NB4 (cell line): ENCODE data around the gene SAMD13.

Experiments used
- DNase-seq: peaks from one replicate; pipeline ENCODE4 v3.0.0; 2010; ENCODE audit warnings: low read depth
- H3K4me3 ChIP-seq: one replicate; pipeline ENCODE4 v1.5.1; 2011; ENCODE audit warnings: mild to moderate bottlenecking, low read depth, low read length, moderate library complexity
- CTCF ChIP-seq: IDR thresholded peaks from one replicate; pipeline ENCODE4 v1.5.1; 2012; ENCODE audit warnings: low read depth, low read length
- MAX ChIP-seq: IDR thresholded peaks from 2 replicates; pipeline ENCODE4 v1.6.1; 2011; ENCODE audit warnings: low read depth, low read length
- MYC ChIP-seq: IDR thresholded peaks from 2 replicates; pipeline ENCODE4 v1.6.1; 2011; ENCODE audit warnings: low read depth, low read length
- POLR2A ChIP-seq: IDR thresholded peaks from 2 replicates; pipeline ENCODE4 v1.6.1; 2011; ENCODE audit warnings: mild to moderate bottlenecking; ENCODE audit not compliant: insufficient read length; ENCODE audit errors: extremely low read depth

SAMD13 gene

GRCh38 chr1:84370831-84371394 is 69.4 kb downstream of the SAMD13 start:
- DNase-seq, result no peak
- no peak overlapping the region for H3K4me3 ChIP-seq
- TF ChIP-seq MAX, result no peak
- TF ChIP-seq CTCF, result no peak
- no peak for TF ChIP-seq MYC
- no peak for TF ChIP-seq POLR2A

GRCh38 chr1:84373436-84374141 is 72.1 kb downstream of the SAMD13 start:
- DNase-seq, result no peak
- TF ChIP-seq MAX (no peak), POLR2A (no peak), CTCF (no peak), MYC (no peak)
- H3K4me3 ChIP-seq, result no peak overlapping the region

- no peak for DNase-seq
- TF ChIP-seq CTCF (no peak), POLR2A (no peak), MAX (no peak)
- no peak overlapping the region for H3K4me3 ChIP-seq
Observed at GRCh38 chr1:84374991-84375696, 73.6 kb downstream of the SAMD13 start.

GRCh38 chr1:84376000-84376910 is 74.7 kb downstream of the SAMD13 start:
- no peak overlapping the region for H3K4me3 ChIP-seq
- TF ChIP-seq MAX (no peak), POLR2A (no peak), CTCF (no peak), MYC (no peak)
- no peak for DNase-seq

GRCh38 chr1:84377480-84378095 is 76.1 kb downstream of the SAMD13 start:
- no peak overlapping the region for H3K4me3 ChIP-seq
- TF ChIP-seq MYC (no peak), MAX (no peak), CTCF (no peak), POLR2A (no peak)
- DNase-seq, result no peak
